GM21737 (cell line): ENCODE measurements around the gene TMEM165.

Experiments
- ATAC-seq: cut with Tn5 transposase; IDR thresholded peaks from one replicate; pipeline ENCODE4 v1.9.1; 2021; ENCODE audit warnings: mild to moderate bottlenecking, moderate library complexity; ENCODE audit not compliant: unreplicated experiment

The TMEM165 gene

DNA sequence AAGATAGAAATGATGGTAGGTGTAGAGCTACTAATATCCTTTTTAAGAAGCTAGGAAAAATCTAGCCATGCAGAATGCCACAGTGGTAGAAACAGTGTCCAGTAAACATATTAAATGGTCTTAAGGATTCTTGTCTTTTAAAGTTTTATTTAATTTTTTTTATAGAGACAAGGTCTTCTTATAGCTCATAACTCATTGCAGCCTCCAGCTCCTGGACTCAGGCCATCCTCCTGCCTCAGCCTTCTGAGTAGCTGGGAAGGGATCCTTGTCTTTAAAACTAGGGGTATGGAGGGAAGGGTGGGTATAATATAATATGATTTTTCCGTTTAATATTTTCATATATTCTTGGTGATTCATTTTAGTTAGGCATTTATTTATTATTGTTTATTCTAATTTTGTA lies 3.8 kb downstream of the TMEM165 start:
- ATAC-seq: no peak

DNA sequence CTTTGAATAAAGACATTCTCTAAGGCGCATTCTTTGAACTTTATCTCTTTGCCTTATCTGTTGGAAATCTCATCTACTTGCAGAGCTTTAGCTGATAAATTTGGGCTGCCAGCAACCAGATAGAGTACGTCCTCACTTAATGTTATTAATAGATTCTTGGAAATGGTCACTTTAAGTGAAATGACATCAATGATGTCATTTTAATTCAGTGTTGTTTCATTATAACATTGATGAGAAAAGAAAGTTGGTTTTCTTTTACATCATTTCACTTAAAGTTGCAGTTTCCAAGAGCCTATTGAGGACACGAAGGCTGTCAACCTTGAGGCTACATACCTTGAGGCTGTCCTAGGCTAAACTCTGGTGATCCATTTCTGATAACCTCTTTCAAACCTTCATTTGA lies 9.3 kb downstream of the TMEM165 start:
- ATAC-seq: no peak

DNA sequence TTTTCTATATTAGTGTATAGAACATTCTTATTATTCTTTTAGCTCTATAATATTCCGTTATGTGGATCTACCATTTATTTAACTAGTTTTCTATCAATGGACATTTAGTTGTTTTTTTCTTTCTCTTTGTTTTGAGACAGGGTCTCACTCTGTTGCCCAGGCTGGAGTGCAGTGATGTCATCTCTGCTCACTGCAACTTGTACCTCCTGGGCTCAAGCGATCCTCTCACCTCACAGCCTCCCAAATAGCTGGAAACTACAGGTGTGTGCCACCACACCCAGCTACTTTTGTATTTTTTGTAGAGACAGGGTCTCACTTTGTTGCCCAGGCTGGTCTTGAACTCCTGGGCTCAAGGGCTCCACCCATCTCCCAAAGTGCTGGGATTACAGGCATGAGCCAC lies 10.8 kb downstream of the TMEM165 start:
- no peak for ATAC-seq

DNA sequence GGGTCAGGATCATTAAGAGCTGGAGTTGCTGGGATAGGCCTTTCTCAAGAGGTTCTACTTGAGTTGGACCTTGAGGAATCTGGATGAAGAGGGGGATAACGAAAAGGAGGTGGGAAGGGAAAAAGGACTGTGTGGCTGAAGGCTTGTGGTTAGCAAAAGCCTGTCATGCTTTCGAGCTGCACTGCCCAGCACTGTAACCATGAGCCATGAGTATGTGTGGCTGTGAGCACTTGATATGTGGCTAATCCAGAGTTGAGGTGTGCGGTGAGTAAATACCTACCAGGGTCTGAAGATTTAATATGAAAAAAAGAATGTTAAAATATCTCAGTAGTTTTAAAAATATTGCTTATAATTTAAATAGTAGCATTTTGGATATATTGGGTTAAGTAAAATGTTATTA lies 11.4 kb downstream of the TMEM165 start:
- no peak for ATAC-seq

DNA sequence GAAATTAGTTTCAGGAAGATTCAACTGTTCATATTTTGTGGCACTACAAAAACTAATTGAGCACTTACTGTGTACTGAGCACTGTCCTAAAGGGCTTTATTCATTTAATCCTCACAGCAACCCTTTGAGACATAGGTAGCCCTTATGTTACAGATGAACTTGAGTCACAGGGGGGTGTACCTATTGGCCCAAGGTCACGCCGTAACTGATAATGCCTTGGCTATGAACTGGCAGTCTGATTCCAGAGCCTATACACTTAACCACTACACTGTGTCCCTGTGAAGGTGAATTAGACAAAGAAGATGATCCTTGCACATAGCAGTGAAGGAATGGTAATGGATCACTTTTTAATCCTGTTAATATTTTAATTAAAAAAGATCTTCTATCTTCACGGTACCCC lies 12.0 kb downstream of the TMEM165 start:
- no peak for ATAC-seq

DNA sequence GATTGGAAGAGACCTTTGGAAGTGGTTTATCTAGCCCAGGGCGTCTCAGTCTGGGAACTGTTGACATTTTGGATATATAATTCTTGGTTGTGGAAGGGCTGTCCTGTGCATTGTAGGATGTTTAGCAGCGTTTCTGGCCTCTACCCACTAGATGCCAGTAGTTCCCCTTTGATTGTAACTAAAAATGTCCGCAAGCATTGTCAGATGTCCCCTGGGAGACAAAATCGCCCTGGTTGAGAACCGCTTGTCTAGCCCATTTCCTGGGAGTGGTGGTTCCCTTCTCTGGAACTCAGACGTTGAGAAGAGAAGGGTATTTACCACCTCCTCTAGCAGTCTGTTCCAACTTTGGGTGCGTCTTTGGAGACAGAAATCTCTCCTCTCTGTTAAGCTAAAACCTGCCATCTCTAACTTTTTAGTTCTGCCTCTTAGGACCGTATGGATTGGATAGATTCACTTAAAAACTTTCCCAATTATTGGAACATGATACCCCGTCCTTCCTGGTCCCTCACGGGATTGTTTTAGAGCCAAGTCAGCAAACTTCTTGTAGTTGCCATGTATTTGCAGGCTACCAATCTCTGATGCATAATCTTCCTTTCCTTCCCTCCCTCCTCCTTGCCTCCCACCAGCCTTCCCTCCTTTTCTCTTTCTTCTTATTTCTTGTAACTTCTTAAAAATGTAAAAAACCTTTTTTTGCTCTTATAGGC lies 13.9 kb downstream of the TMEM165 start:
- peak; percentile 67 for ATAC-seq

DNA sequence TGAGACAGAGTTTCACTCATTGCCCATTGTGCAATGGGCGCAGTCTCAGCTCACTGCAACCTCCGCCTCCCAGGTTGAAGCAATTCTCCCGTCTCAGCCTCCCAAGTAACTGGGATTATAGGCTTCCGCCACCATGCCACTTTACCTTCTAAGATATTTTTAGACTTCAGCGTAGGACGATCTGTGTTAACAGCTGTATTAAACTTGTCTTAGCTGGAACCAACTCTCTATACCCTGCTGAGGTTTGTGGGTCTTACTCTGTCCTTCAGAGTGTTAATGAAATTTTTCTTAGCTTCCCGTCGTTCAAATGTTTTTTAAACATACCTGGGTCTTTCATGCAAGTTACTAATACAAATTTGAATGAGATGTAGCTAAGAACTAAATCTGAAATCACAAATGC lies 14.7 kb downstream of the TMEM165 start:
- no peak for ATAC-seq

DNA sequence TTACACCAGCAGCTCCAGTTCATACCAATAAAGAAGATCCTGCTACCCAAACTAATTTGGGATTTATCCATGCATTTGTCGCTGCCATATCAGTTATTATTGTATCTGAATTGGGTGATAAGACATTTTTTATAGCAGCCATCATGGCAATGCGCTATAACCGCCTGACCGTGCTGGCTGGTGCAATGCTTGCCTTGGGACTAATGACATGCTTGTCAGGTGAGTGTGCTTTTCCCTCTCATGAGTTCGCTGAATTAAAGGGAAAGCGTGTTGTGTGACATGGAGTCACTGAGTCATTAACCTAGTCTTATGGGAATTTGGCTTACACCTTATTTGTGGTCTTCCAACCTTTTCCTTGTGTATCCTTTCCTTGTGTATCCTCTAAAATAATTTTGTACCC lies 15.9 kb downstream of the TMEM165 start:
- ATAC-seq: no peak

DNA sequence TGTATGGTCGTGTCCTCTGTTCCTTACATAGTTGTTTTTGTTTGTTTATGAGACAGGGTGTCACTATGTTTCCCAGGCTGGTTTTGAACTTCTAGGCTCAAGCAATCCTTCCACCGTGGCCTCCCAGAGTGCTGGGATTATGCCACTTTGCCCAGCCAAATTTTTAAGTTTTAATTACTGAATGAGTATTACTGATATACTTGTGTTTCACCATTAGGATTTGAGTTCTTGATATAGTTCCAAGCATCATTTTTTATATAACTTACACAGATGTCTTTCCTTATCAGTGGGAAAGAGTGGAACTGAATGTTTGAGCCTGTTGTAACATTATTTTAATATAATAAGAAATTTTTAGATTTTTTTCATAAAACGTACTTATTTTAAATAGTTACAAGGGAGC lies 20.4 kb downstream of the TMEM165 start:
- ATAC-seq: no peak

DNA sequence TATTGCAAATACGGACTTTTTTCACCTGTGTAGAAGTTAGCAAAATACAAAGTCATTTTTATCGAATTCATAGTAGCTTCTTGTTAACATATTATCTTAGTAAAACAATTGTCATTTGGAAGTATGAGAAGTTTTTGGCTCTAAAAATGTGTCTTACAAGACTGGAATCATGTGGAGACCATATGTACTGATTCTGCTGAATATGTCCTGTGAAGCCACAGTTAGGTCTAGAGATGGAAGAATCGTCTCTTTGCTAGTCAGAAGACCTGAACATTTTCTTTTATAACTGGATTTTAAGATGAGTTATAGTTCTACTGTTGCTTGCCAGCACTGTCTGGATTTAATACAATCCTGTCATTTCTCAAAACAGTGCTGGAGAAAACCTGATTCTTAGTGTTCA lies 29.0 kb downstream of the TMEM165 start:
- no peak for ATAC-seq

DNA sequence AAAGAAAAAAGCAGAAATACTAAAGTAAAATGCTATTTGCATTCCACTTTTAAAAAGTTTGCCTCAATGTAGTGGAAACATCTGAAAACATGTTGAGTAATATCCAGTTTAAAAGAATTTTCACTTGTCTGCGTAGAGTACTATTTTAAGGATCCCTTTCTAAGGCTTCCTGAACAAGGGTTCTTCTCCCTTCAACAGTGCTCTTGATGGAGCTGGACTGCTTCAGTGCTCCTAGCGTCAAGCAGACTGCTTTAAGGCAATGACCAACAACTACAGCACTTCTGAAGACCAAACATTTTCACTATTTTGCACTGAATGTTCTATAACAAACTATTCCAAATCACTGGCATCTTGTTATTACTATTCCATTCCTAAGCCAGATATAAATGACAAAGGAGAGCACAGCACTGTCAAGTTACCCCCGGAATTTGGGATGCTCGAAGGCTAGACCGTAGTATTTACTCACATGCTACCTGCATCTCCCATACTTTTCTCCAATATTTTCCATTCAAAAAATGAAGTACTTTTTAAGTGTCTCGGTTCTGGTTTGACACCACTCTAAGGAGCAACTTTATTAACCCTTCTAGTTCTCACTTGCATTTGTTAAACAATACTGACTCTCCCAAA lies 36.1 kb downstream of the TMEM165 start:
- no peak for ATAC-seq

DNA sequence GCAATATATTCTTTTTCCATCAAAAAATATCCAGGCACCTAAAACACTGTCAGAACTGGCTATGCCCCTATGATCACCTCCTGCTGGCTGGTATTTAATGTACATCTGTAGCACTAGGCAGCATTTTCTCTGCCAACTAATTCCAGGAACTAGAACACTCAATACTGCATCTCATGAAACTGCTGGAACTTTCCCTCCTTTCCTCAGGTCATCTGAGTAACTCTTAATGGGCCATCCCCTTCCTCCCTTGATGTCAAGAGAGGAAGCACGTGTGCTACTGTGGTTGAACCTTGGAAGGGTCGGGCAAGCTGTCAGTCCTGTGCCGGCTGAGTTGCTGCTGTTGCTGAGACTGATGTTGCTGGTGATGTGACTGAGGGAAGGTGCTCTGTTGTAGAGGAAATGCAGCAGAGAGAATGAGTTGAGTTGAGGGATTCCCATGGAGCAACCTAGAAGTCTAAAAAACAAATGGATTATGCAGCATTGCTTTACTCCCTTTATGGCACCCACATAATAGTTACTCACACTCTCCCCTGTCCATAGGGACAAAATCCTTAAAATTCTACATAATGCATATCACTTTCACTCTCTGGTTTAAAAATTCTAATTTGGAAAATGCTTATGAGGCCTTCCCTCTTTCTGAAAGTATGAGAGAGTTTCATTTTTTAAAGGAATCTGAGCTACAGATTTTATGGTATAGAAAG lies 39.5 kb downstream of the TMEM165 start:
- peak; percentile 66 for ATAC-seq

DNA sequence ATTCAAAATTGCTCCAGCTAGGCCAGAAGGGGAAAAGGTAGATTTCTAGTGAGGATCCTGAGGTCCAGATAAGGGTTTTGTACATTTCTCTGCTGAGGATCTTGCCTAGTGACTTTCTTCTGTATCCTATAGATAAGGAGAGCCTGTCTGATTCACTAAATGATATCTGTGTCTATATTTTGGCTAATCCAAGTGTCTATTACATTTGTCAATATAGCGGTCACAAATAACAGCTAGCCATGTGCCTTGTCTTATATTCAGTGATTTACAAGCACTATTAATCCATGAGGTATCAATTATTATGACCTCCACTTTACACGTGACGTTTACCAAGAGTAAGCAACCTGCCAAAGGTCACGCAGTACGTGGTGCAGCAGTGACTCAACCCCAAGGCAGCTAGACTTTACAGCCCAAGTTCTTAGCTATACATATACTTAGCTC lies 41.6 kb downstream of the TMEM165 start:
- ATAC-seq: no peak

DNA sequence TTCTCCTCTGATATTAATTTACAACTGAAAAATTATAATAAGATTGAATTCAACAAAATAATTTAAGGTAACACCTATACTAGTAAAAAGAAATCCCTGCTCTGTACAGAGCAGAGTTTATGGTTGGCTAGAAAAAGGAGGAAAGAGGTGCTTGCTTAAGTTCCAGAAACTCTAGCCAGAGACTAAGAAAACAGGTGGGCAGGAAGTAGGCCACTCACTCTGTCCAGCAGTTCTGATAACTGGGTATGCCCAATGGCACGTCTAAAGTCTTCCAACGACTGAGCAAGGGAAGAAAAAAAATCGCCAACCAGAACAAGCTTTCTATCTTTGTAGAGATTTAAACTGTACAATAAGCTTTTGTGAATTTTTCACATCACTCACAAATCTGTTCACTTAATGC lies 42.1 kb downstream of the TMEM165 start:
- no peak for ATAC-seq

DNA sequence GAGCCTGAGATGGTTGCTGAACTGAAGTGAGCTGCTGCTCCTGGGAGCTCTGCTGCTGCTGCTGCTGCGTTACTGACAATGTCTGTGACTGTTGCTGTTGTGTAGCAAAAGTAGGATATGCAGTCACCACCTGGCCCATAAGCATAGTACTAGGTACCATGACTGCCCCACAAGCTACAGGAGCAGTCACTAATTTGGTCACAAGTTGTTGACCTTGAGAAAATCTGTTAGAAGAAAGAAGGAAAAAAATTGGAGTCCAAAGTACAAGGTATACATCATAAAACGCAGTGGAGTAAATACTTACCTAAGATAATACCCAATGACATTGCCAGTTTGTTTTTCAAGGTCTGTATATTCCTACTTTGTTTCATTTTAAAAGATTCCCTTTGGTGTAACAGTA lies 42.6 kb downstream of the TMEM165 start:
- ATAC-seq: no peak

DNA sequence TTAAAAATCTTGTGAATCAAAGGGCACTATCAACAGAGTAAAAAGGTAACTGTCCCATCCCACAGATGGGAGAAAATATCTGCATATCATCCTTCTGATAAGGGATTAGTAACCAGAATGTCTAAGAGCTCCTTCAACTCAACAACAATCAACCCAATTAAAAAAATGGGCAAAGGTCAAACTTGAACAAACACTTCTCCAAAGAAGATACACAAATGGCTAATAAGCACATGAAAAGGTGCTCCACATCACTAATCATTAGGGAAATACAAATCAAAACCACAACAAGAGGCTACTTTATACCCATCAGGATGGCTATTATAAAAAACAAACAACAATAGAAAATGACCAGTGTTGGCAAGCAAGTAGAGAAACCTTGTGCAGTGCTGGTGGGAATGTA lies 43.3 kb downstream of the TMEM165 start:
- no peak for ATAC-seq

DNA sequence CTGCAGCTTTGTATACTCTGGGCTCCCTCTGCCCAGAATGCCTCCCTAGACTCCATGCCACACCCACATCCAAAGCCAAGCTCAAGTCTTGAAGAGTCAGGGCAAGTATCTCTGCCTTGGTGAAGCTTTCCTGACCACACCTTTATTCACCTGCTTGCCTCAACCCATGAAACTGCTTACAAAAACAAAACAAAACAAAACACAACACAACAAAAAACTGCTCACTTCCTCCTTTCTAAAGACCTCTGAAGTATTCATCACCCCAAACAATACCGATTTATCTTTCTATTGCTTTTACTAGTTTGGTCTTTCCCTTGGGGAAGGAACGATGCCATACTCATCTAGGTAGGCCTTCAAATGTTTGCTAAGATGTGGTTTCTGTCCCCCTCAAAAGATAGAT lies 45.0 kb downstream of the TMEM165 start:
- no peak for ATAC-seq

DNA sequence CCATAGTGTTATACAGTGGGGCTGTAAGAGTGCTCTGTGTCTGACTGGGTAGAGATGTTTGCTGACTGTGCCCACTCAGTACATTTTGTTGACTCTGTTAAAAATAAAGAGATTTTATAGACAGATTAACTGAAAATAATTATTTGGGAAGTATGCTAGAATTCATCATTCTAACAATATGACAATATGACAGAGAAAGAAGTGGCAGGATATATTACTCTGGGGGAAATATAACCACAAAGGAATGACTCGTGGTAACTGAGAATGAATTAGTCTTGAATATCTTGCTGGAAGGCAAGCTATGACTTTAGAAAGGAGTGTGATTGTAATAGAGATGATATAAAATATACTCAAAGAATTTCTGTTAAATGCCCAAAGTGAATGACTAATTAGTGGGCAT lies 46.8 kb downstream of the TMEM165 start:
- ATAC-seq: no peak

DNA sequence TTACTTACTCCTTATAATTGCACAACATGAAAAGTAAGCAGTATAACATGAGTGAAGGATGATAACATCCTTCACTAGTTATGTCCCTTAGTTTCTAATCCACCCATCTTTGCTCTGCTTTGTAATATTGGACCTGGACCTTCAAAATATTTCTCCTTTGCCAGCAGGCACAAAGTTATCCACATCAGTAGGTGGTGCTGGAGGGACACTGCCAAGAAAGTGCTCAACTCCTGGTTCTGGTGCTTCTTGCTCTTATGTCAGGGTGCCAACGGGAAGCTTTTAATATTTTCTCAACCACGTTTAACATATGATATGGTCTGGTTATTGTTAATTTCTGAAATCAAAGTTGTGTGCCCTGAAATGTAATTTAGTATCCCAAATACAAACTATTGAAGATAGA lies 49.1 kb downstream of the TMEM165 start:
- ATAC-seq: no peak

DNA sequence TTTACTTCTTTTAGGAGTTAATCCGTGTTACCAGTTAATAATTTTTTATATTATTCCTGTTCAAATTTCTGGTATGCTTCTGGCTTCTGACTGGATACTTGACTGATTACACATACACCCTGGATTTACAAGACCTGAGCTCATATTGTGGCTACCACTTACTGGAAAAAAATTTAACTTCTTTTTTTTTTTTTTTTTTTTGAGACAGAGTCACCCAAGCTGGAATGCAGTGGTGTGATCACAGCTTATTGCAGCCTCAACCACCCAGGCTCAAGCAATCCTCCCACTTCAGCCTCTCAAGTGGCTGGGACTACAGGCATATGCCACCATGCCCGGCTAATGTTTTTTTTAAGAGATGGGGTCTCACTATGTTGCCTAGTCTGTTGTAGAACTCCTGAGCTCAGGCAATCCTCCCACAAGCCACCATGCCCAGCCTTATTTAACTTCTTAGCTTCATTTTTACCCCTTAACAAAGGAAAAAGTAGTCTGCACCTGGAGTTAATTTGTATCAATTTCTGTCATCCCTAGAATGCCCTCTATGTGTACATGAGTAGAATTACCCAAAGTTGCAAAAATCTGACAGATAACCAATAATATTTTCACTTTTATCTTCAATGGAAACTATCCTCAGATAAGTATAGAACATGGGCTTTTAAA lies 50.3 kb downstream of the TMEM165 start:
- no peak for ATAC-seq

DNA sequence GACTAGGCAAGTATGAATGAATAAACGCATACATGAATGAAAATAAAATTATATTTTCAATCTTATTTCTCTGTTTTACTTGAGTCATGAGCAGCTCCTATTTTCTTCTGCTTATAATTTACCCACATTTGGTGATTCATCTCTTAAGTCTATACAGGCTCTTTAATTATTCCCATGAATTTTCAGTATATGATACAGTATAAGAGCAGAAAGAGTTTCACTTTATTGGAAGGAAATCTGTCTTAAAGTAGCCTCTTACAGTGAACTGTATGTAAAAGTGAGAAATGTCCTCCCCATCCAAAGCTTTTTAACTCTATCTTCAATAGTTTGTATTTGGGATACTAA lies 50.8 kb downstream of the TMEM165 start:
- no peak for ATAC-seq
